HEK293 (cell line): Measurements from ENCODE around the gene DENND5A.
A peak's percentile ranks its signal among the peaks of the same experiment; 100 is the strongest.

Source experiments
- CTCF ChIA-PET: fragments of 350-600 bp; formaldehyde crosslinking; extraction: SDS; loops from one replicate; lab custom pipeline; 2021; ENCODE audit warnings: antibody characterized with exemption; lab: Yijun Ruan, JAX
- POLR2A ChIA-PET: fragments of 300-600 bp; formaldehyde crosslinking; extraction: SDS; loops from one replicate; lab custom pipeline; 2020; ENCODE audit warnings: antibody characterized with exemption, inconsistent platforms; lab: Yijun Ruan, JAX
- H3K27ac ChIP-seq: fragments of 200-500 bp; sonication (Bioruptor generic); 2 replicates; pipeline ENCODE4 v1.5.1; 2014; ENCODE audit warnings: low read depth, low read length, control low read depth, inconsistent platforms; ENCODE audit errors: extremely low read depth
- H3K36me3 ChIP-seq, 2 experiments: fragments of 200-500 bp in 1 of 2; sonication (Bioruptor generic) in 1 of 2; 1 replicate in 1 of 2; 2 replicates in 1 of 2; pipeline ENCODE4 v1.5.1; 2014 to 2017; ENCODE audit warnings: inconsistent platforms in 2 of 2, low read length in 2 of 2; ENCODE audit not compliant: control insufficient read depth in 2 of 2, insufficient read depth in 1 of 2
- H3K4me1 ChIP-seq: fragments of 200-500 bp; sonication (Bioruptor generic); 2 replicates; pipeline ENCODE4 v1.5.1; 2014; ENCODE audit warnings: mild to moderate bottlenecking, low read length, inconsistent platforms; ENCODE audit not compliant: control insufficient read depth, insufficient read depth
- H3K4me3 ChIP-seq: 2 replicates; pipeline ENCODE4 v1.5.1; 2011; ENCODE audit warnings: low read depth, mild to moderate bottlenecking, control low read depth, low read length, moderate library complexity
- H3K9me3 ChIP-seq: fragments of 200-500 bp; sonication (Bioruptor generic); 2 replicates; pipeline ENCODE4 v1.5.1; 2014; ENCODE audit warnings: low read depth, low read length, inconsistent platforms; ENCODE audit not compliant: control insufficient read depth, insufficient read depth
- PRDM1 ChIP-seq: fragments of 450-650 bp; formaldehyde crosslinking; IDR thresholded peaks from 2 replicates; pipeline ENCODE4; 2016; ENCODE audit warnings: missing biosample characterization, missing genetic modification characterization
- REPIN1 ChIP-seq: fragments of 450-650 bp; formaldehyde crosslinking; IDR thresholded peaks from 2 replicates; pipeline ENCODE4 v1.5.1; 2017; ENCODE audit warnings: missing biosample characterization, missing genetic modification characterization, low read depth
- SP2 ChIP-seq: fragments of 450-650 bp; formaldehyde crosslinking; IDR thresholded peaks from 2 replicates; pipeline ENCODE4 v1.5.1; 2016; ENCODE audit warnings: missing biosample characterization, missing genetic modification characterization
- SP3 ChIP-seq: fragments of 450-650 bp; formaldehyde crosslinking; IDR thresholded peaks from 2 replicates; pipeline ENCODE4 v1.5.1; 2016; ENCODE audit warnings: missing biosample characterization, missing genetic modification characterization
- ZBTB8A ChIP-seq: fragments of 450-650 bp; formaldehyde crosslinking; IDR thresholded peaks from 2 replicates; pipeline ENCODE4 v1.5.1; 2016; ENCODE audit warnings: missing biosample characterization, missing genetic modification characterization
- ZEB2 ChIP-seq: fragments of 450-650 bp; formaldehyde crosslinking; IDR thresholded peaks from 2 replicates; pipeline ENCODE4 v1.5.1; 2016; ENCODE audit warnings: missing biosample characterization, missing genetic modification characterization
- ZNF169 ChIP-seq: fragments of 450-650 bp; formaldehyde crosslinking; IDR thresholded peaks from 2 replicates; pipeline ENCODE4 v1.5.1; 2016; ENCODE audit warnings: missing biosample characterization, missing genetic modification characterization
- ZNF214 ChIP-seq: fragments of 450-650 bp; formaldehyde crosslinking; IDR thresholded peaks from 2 replicates; pipeline ENCODE4 v1.5.1; 2017; ENCODE audit warnings: missing biosample characterization, mild to moderate bottlenecking, missing genetic modification characterization, borderline replicate concordance
- ZNF274 ChIP-seq, 2 experiments: fragments of 200-500 bp in 1 of 2; fragments of 450-650 bp in 1 of 2; sonication (Bioruptor generic) in 1 of 2; formaldehyde crosslinking in 1 of 2; IDR thresholded peaks; 2 replicates each; pipeline versions ENCODE4 v1.5.1 to v1.6.1; 2014 to 2016; ENCODE audit warnings: borderline replicate concordance in 1 of 2, inconsistent platforms in 1 of 2, low read length in 1 of 2, missing biosample characterization in 1 of 2, missing genetic modification characterization in 1 of 2
- ZNF341 ChIP-seq: fragments of 450-650 bp; formaldehyde crosslinking; IDR thresholded peaks from 2 replicates; pipeline ENCODE4; 2016; ENCODE audit warnings: low read depth, missing biosample characterization, missing genetic modification characterization
- ZNF350 ChIP-seq: fragments of 450-650 bp; formaldehyde crosslinking; IDR thresholded peaks from 2 replicates; pipeline ENCODE4 v1.5.0; 2017; ENCODE audit warnings: missing biosample characterization, mild to moderate bottlenecking, missing genetic modification characterization
- ZNF529 ChIP-seq: fragments of 450-650 bp; formaldehyde crosslinking; IDR thresholded peaks from 2 replicates; pipeline ENCODE4 v1.5.1; 2017; ENCODE audit warnings: missing genetic modification characterization, missing biosample characterization; ENCODE audit not compliant: insufficient replicate concordance
- ZNF610 ChIP-seq: fragments of 450-650 bp; formaldehyde crosslinking; IDR thresholded peaks from 2 replicates; pipeline ENCODE4 v1.5.1; 2016; ENCODE audit warnings: missing biosample characterization, missing genetic modification characterization, borderline replicate concordance
- ZNF626 ChIP-seq: fragments of 450-650 bp; sonication (Bioruptor Pico); formaldehyde crosslinking; IDR thresholded peaks from 2 replicates; pipeline ENCODE4 v1.5.1; 2018; ENCODE audit warnings: missing biosample characterization, missing genetic modification characterization, inconsistent platforms
- ZNF660 ChIP-seq: fragments of 450-650 bp; IDR thresholded peaks from 2 replicates; pipeline ENCODE4 v1.5.1; 2018; ENCODE audit warnings: missing biosample characterization, mild to moderate bottlenecking, missing genetic modification characterization
- ZNF670 ChIP-seq: fragments of 450-650 bp; formaldehyde crosslinking; IDR thresholded peaks from 2 replicates; pipeline ENCODE4 v1.5.1; 2016; ENCODE audit warnings: missing biosample characterization, missing genetic modification characterization, low read depth
- ZNF791 ChIP-seq: fragments of 450-650 bp; formaldehyde crosslinking; IDR thresholded peaks from 2 replicates; pipeline ENCODE4 v1.5.1; 2016; ENCODE audit warnings: missing biosample characterization, missing genetic modification characterization
- ZNF830 ChIP-seq: fragments of 450-650 bp; IDR thresholded peaks from 2 replicates; pipeline ENCODE4 v1.5.0; 2018; ENCODE audit warnings: missing biosample characterization, missing genetic modification characterization, low read depth, mild to moderate bottlenecking, moderate library complexity
- ZNF843 ChIP-seq: fragments of 450-650 bp; formaldehyde crosslinking; IDR thresholded peaks from 2 replicates; pipeline ENCODE4 v1.5.1; 2016; ENCODE audit warnings: missing biosample characterization, missing genetic modification characterization
- TF ChIP-seq, protein P1 (sequence below): fragments of 450-650 bp; formaldehyde crosslinking; conservative IDR thresholded peaks from 2 replicates; pipeline ENCODE4 v1.5.1; 2016; ENCODE audit warnings: low read depth, missing biosample characterization, missing genetic modification characterization
- TF ChIP-seq, protein P2 (sequence below): fragments of 450-650 bp; formaldehyde crosslinking; IDR thresholded peaks from 2 replicates; pipeline ENCODE4 v1.5.1; 2016; ENCODE audit warnings: missing biosample characterization, missing genetic modification characterization
- TF ChIP-seq, protein P3 (sequence below): fragments of 450-650 bp; formaldehyde crosslinking; IDR thresholded peaks from 2 replicates; pipeline ENCODE4 v1.5.1; 2016; ENCODE audit warnings: missing biosample characterization, missing genetic modification characterization, low read depth

The DENND5A gene

DNA sequence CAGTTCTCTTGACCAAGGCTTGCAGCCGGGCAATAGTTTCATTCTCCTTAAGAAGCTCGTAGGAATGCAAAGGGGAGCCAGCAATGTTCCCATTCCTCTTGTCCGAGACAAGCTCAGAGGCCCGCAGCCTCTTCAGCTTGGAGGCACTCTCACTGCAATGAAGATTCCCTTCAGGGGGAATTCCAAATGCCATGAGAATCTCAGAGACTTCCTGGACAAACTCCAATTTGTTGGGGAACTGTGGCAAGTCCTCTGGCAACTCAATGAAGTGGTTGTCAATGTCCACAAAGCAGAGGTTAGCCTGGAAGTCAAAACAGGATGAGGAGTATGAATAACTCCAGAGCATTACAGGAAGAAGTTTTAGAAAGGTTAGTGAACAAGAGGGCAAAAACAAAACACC is 84.4 kb downstream of the DENND5A start:
- no peak overlapping the region for H3K4me3 ChIP-seq
- H3K4me1 ChIP-seq: no peaks in the 10 kb centered on the region
- no peaks in the 10 kb centered on the region for H3K9me3 ChIP-seq
- POLR2A ChIA-PET: interaction anchor here (1.6 kb wide), 1 partner anchor 280 kb away, joined by 3 read pairs; the partner anchor contains the start of gene ZNF143
- H3K36me3 ChIP-seq: peaks cover 15 to 54% of the 10 kb centered on the region in 2 experiments
- no peak overlapping the region for H3K27ac ChIP-seq
- TF ChIP-seq ZNF610 (tag by site-specific recombination) (no peak), ZNF274 (IDR thresholded peaks at IDR 0.05; ENCODE audit: low read length) (no peak), ZNF274 (tag by site-specific recombination; IDR thresholded peaks at IDR 0.05; ENCODE audit: borderline replicate concordance) (no peak)
- TF ChIP-seq, protein P1, sequence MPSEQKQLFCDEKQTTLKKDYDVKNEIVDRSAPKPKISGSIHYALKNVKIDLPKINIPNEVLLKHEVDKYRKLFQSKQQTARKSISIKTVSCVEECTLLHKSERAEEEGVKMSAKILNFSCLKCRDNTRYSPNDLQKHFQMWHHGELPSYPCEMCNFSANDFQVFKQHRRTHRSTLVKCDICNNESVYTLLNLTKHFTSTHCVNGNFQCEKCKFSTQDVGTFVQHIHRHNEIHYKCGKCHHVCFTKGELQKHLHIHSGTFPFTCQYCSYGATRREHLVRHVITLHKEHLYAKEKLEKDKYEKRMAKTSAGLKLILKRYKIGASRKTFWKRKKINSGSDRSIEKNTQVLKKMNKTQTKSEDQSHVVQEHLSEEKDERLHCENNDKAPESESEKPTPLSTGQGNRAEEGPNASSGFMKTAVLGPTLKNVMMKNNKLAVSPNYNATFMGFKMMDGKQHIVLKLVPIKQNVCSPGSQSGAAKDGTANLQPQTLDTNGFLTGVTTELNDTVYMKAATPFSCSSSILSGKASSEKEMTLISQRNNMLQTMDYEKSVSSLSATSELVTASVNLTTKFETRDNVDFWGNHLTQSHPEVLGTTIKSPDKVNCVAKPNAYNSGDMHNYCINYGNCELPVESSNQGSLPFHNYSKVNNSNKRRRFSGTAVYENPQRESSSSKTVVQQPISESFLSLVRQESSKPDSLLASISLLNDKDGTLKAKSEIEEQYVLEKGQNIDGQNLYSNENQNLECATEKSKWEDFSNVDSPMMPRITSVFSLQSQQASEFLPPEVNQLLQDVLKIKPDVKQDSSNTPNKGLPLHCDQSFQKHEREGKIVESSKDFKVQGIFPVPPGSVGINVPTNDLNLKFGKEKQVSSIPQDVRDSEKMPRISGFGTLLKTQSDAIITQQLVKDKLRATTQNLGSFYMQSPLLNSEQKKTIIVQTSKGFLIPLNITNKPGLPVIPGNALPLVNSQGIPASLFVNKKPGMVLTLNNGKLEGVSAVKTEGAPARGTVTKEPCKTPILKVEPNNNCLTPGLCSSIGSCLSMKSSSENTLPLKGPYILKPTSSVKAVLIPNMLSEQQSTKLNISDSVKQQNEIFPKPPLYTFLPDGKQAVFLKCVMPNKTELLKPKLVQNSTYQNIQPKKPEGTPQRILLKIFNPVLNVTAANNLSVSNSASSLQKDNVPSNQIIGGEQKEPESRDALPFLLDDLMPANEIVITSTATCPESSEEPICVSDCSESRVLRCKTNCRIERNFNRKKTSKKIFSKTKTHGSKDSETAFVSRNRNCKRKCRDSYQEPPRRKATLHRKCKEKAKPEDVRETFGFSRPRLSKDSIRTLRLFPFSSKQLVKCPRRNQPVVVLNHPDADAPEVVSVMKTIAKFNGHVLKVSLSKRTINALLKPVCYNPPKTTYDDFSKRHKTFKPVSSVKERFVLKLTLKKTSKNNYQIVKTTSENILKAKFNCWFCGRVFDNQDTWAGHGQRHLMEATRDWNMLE (tag by site-specific recombination): no peak
- CTCF ChIA-PET: no interaction called here

DNA sequence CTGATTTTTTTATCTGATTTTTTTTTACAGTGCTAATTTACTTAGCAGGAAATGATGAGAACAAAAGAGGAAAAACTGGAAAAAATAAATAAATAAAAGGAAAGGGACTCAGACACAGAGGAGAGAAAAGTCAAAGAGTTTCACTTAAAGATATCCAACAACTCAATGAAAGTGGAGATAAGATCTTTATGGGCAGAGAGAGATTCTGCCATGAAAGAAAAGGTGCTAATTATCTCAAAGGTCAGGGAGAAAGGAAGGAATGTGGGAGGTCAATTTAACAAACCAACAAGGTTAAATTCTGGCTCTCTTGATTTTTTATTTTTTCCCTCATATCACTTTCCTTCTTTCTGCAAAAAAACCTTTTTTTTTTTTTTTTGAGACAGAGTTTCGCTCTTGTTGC is 86.0 kb downstream of the DENND5A start:
- CTCF ChIA-PET: no interaction called here
- H3K27ac ChIP-seq: no peak overlapping the region
- TF ChIP-seq ZEB2 (tag by site-specific recombination) (no peak), ZNF169 (tag by site-specific recombination) (no peak), PRDM1 (peak; percentile 48; the same call in 1 of the 2 replicates), ZNF626 (tag by site-specific recombination) (no peak), ZNF529 (tag by site-specific recombination) (no peak)
- TF ChIP-seq, protein P2, sequence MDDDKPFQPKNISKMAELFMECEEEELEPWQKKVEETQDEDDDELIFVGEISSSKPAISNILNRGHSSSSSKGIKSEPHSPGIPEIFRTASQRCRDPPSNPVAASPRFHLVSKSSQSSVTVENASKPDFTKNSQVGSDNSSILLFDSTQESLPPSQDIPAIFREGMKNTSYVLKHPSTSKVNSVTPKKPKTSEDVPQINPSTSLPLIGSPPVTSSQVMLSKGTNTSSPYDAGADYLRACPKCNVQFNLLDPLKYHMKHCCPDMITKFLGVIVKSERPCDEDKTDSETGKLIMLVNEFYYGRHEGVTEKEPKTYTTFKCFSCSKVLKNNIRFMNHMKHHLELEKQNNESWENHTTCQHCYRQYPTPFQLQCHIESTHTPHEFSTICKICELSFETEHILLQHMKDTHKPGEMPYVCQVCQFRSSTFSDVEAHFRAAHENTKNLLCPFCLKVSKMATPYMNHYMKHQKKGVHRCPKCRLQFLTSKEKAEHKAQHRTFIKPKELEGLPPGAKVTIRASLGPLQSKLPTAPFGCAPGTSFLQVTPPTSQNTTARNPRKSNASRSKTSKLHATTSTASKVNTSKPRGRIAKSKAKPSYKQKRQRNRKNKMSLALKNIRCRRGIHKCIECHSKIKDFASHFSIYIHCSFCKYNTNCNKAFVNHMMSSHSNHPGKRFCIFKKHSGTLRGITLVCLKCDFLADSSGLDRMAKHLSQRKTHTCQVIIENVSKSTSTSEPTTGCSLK (tag by site-specific recombination): no peak
- TF ChIP-seq, all 188 proteins: peak for 1
- Histone ChIP-seq H3K9me3 (no peaks in the 10 kb centered on the region), H3K4me3 (no peak overlapping the region), H3K4me1 (no peaks in the 10 kb centered on the region), H3K36me3 (peaks cover 15 to 52% of the 10 kb centered on the region in 2 experiments)
- POLR2A ChIA-PET: no interaction called here

DNA sequence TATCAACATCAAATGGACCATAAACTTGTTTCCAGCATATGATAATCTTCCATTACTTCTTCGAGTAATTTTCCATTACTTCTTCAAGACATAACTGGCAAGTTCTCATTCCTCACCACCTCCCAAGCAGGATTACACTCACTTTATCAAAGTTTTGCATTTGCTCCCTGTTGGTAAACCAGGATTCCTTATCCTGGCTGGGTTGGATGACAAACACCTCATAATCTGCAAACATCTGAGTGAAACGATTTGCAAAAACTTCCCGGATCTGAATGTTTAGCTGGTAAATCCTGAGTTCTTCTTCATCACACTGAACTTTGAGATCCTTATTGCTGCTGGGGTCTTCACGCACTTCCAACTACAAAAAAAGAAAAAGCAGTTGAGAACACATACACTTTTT is 86.4 kb downstream of the DENND5A start:
- Histone ChIP-seq H3K36me3 (peaks cover 15 to 52% of the 10 kb centered on the region in 2 experiments), H3K4me3 (no peak overlapping the region), H3K4me1 (no peaks in the 10 kb centered on the region), H3K9me3 (no peaks in the 10 kb centered on the region), H3K27ac (no peak overlapping the region)
- POLR2A ChIA-PET: no interaction called here
- CTCF ChIA-PET: no interaction called here
- no peak for TF ChIP-seq ZEB2 (tag by site-specific recombination)
- no peak for TF ChIP-seq ZNF670 (tag by site-specific recombination)
- TF ChIP-seq ZNF830: no peak
- no peak for TF ChIP-seq REPIN1 (tag by site-specific recombination)
- no peak for TF ChIP-seq SP3
- TF ChIP-seq ZBTB8A (tag by site-specific recombination): no peak
- no peak for TF ChIP-seq SP2 (tag by site-specific recombination)
- no peak for TF ChIP-seq ZNF214 (tag by site-specific recombination)
- no peak for TF ChIP-seq ZNF791 (tag by site-specific recombination)
- TF ChIP-seq ZNF660 (tag by site-specific recombination): no peak
- no peak for TF ChIP-seq ZNF350 (tag by site-specific recombination)
- TF ChIP-seq ZNF843: no peak
- TF ChIP-seq, protein P3, sequence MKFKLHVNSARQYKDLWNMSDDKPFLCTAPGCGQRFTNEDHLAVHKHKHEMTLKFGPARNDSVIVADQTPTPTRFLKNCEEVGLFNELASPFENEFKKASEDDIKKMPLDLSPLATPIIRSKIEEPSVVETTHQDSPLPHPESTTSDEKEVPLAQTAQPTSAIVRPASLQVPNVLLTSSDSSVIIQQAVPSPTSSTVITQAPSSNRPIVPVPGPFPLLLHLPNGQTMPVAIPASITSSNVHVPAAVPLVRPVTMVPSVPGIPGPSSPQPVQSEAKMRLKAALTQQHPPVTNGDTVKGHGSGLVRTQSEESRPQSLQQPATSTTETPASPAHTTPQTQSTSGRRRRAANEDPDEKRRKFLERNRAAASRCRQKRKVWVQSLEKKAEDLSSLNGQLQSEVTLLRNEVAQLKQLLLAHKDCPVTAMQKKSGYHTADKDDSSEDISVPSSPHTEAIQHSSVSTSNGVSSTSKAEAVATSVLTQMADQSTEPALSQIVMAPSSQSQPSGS: no peak
- no peak for TF ChIP-seq ZNF341
